ENCODE results near the gene ABAT. TPM values are rescaled to one million over a fixed set of nuclear protein-coding genes. Genes with fewer than 3 reads are reported as not detected.

The ABAT gene
- total RNA-seq, 2 donors from 2014 or later = 67.4 to 74.7 TPM

DNA sequence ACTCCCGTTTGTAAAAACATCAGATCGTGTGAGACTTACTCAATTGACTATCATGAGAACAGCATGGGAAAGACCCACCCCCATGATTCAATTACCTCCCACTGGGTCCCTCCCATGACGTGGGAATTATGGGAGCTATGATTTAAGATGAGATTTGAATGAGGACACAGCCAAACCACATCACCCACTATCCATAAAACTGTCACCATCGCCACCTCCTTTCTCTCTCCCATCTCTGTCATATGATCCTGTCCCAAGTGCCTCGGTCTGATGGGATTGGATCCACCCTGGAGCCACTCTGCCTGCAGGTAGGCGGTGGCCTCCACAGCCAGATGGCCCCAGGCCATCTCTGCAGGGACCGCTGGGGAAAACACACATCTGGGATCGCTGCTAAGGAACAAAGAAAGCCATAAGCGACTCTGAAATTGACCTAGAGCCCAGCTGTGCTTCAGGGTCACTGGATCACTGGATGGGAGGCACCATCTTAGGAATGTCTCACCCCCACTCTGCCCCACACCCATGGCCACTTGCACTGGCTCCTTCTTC, 61.8 kb downstream of the ABAT start:
- intact Hi-C loops (cut with DNase I) = no loop called here
- Histone ChIP-seq H3K27ac (no peak overlapping the region), H3K27me3 (replicated peaks; ENCODE audit: insufficient read depth) (no peaks in the 10 kb centered on the region), H3K36me3 (no peaks in the 10 kb centered on the region), H3K9me3 (no peaks in the 10 kb centered on the region), H3K4me3 (no peak overlapping the region), H3K4me1 (replicated peaks) (no peaks in the 10 kb centered on the region)
- DNase-seq (ENCODE audit: low spot score) = no peak
- TF ChIP-seq, protein P1, sequence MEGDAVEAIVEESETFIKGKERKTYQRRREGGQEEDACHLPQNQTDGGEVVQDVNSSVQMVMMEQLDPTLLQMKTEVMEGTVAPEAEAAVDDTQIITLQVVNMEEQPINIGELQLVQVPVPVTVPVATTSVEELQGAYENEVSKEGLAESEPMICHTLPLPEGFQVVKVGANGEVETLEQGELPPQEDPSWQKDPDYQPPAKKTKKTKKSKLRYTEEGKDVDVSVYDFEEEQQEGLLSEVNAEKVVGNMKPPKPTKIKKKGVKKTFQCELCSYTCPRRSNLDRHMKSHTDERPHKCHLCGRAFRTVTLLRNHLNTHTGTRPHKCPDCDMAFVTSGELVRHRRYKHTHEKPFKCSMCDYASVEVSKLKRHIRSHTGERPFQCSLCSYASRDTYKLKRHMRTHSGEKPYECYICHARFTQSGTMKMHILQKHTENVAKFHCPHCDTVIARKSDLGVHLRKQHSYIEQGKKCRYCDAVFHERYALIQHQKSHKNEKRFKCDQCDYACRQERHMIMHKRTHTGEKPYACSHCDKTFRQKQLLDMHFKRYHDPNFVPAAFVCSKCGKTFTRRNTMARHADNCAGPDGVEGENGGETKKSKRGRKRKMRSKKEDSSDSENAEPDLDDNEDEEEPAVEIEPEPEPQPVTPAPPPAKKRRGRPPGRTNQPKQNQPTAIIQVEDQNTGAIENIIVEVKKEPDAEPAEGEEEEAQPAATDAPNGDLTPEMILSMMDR (IDR thresholded peaks at IDR 0.05) = no peak
- TF ChIP-seq POLR2AphosphoS5 (IDR thresholded peaks at IDR 0.05) = no peak
- no peak for TF ChIP-seq POLR2A (IDR thresholded peaks at IDR 0.05)
- WGBS = 67% methylated on average over 9 of the region's 9 CpGs

DNA sequence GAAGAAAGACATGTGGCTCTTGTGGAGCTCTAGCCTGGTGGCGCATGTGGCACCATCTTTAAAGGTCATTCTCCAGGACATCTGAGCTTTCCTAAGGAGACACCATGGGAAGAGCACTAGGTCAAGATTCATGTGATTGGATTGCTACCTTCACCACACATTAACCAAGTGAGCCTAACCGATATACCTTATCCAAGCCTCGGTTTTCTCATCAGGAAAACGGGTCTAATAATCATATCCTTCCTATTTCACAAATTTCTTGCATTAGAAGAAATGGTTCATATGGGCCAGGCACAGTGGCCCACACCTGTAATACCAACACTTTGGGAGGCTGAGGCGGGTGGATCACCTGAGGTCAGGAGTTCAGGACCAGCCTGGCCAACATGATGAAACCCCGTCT, 64.7 kb downstream of the ABAT start:
- intact Hi-C loops (cut with DNase I) = no loop called here

DNA sequence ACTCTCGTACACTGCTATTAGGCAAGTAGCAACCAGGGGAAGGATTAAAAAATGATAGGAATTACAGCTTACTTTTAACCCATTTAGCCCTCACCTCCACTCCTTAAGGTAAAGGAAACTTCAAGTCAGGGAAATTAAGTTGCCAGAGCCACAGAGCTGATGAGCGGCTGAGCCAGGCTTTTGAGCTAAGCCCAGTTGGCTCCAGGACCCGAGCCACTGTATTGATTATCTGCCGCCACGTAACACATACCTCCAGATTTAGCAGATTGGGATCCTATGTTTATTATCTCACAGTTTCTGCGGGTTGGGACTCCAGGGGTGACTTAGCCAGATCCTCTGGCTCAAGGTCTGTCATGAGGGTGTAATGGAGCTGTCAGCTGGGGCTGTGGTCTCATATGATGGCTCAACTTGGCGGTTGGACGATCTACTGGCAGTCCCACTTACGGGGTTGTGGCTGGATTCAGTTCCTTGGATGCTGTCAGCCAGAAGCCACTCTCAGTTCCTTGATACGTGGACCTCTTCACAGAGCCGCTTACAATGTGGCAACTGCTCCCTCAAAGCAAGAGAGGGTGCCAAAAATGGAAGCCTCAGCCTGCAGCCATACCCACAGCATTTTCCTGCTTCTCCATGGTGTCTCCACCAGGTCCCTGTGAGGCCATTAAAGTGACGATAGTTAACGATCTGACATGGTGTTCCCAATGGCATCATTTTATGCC, 65.7 kb downstream of the ABAT start:
- intact Hi-C loops (cut with DNase I) = no loop called here
- 87% methylated on average over 13 of the region's 13 CpGs for WGBS
- no peak for TF ChIP-seq POLR2A (IDR thresholded peaks at IDR 0.05)
- no peak for TF ChIP-seq POLR2AphosphoS5 (IDR thresholded peaks at IDR 0.05)
- TF ChIP-seq, protein P1 (IDR thresholded peaks at IDR 0.05) = no peak
- Histone ChIP-seq H3K4me1 (replicated peaks) (no peaks in the 10 kb centered on the region), H3K4me3 (no peak overlapping the region), H3K36me3 (no peaks in the 10 kb centered on the region), H3K27ac (peak overlapping the region; percentile 21 to 76), H3K27me3 (replicated peaks; ENCODE audit: insufficient read depth) (no peaks in the 10 kb centered on the region), H3K9me3 (no peaks in the 10 kb centered on the region)
- no peak for DNase-seq (ENCODE audit: low spot score)

More for the DNA sequence above, 64.7 kb downstream of the ABAT start:
- WGBS = 81% methylated on average over 6 of the region's 6 CpGs
- DNase-seq (ENCODE audit: low spot score) = no peak
- Histone ChIP-seq H3K4me1 (replicated peaks) (no peaks in the 10 kb centered on the region), H3K9me3 (no peaks in the 10 kb centered on the region), H3K36me3 (no peaks in the 10 kb centered on the region), H3K27ac (peak overlapping the region in 1 of 2 donors; percentile 76), H3K4me3 (no peak overlapping the region), H3K27me3 (replicated peaks; ENCODE audit: insufficient read depth) (no peaks in the 10 kb centered on the region)
- TF ChIP-seq POLR2AphosphoS5 (IDR thresholded peaks at IDR 0.05) = no peak
- TF ChIP-seq, protein P1 (IDR thresholded peaks at IDR 0.05) = no peak
- TF ChIP-seq POLR2A (IDR thresholded peaks at IDR 0.05) = no peak

DNA sequence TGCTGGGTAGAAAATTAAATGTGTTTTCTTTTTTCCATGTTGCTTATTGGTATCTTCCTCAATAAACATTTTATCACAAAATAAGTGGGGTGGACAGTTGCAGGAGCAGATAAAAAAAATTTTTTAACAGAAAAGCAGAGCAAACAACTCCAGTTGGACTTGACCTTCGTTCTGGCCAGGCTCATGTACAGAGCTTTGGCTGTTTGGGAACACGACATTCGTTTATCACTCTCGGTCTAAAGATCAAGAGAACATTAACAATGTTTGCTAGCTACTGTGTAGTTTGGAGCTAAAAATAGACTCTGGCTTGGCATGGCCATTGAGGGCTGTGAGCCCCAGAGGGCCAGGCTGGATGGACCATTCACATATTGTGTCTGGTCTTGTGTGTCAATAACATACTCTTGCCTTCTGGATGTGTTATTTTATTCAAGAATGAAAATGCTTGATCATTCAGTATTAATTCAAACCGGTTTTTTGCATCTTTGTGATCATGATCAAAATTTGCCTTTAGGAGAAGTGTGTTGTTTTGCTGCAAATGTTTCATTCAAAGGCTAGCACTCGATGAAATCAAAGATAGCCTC, 66.4 kb downstream of the ABAT start:
- no peaks in the 10 kb centered on the region for H3K4me1 ChIP-seq (replicated peaks)
- intact Hi-C loops (cut with DNase I) = no loop called here
- TF ChIP-seq POLR2AphosphoS5 (IDR thresholded peaks at IDR 0.05) (peak; percentile 77), POLR2A (IDR thresholded peaks at IDR 0.05) (no peak)
- TF ChIP-seq, protein P1 (IDR thresholded peaks at IDR 0.05) = no peak
- H3K27ac ChIP-seq = peak overlapping the region; percentile 21 to 76
- DNase-seq (ENCODE audit: low spot score) = peak; percentile 34
- no peaks in the 10 kb centered on the region for H3K9me3 ChIP-seq
- WGBS = 46% methylated on average over 6 of the region's 6 CpGs
- no peaks in the 10 kb centered on the region for H3K27me3 ChIP-seq (replicated peaks; ENCODE audit: insufficient read depth)
- H3K4me3 ChIP-seq = no peak overlapping the region
- no peaks in the 10 kb centered on the region for H3K36me3 ChIP-seq
